Measurements from ENCODE around the gene SEMA4B. TPM values are rescaled to one million over a fixed set of nuclear protein-coding genes. Genes with fewer than 3 reads are reported as not detected.

The SEMA4B gene
- total RNA-seq, 1 experiment from 2014 or later = 50.2 TPM

GRCh38 chr15:90200534-90201129 lies 498 bp upstream of the SEMA4B start (continued):
- TF ChIP-seq, protein P1, sequence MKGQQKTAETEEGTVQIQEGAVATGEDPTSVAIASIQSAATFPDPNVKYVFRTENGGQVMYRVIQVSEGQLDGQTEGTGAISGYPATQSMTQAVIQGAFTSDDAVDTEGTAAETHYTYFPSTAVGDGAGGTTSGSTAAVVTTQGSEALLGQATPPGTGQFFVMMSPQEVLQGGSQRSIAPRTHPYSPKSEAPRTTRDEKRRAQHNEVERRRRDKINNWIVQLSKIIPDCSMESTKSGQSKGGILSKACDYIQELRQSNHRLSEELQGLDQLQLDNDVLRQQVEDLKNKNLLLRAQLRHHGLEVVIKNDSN (CRISPR knock-in tag; IDR thresholded peaks at IDR 0.05) = peak; percentile 78

GRCh38 chr15:90201944-90202375 lies 830 bp downstream of the SEMA4B start:
- Mint-ChIP-seq H3K9me3 (no peaks in the 10 kb centered on the region), H3K27me3 (ENCODE audit: low read depth) (no peaks in the 10 kb centered on the region; the same call in 1 of the 2 replicates), H3K4me3 (peak overlapping the region; percentile 73), H3K36me3 (peaks cover 8% of the 10 kb centered on the region; the same call in 1 of the 2 replicates), H3K4me1 (peaks cover 20% of the 10 kb centered on the region), H3K27ac (no peak overlapping the region)
- TF ChIP-seq ARID4B (CRISPR knock-in tag; IDR thresholded peaks at IDR 0.05; ENCODE audit: borderline replicate concordance) (0 out of 2 replicates have a peak, but pooled peaks have one; percentile 16), PRDM15 (CRISPR knock-in tag; IDR thresholded peaks at IDR 0.05) (peak; percentile 85), CBFB (CRISPR knock-in tag; IDR thresholded peaks at IDR 0.05; ENCODE audit: low read depth) (no peak)
- POLR2A ChIA-PET = interaction anchor here (0.7 to 1.8 kb wide), 7 partner anchors 9 to 50 kb away, joined by 3 to 9 read pairs (median 6); partner anchors contain the start of genes CIB1, GDPGP1 and TTLL13
- ATAC-seq (peak; percentile 15), DNase-seq (ENCODE audit: low spot score) (peak; percentile 38)
- CTCF ChIA-PET = interaction anchor here (1.1 to 5.1 kb wide), 12 partner anchors 10 to 118 kb away, joined by 3 to 62 read pairs (median 8); partner anchors contain the start of genes CIB1, GDPGP1 and IDH2

GRCh38 chr15:90202929-90203328 lies 1.8 kb downstream of the SEMA4B start:
- H3K9me3 Mint-ChIP-seq = no peaks in the 10 kb centered on the region
- H3K27me3 Mint-ChIP-seq (ENCODE audit: low read depth) = no peaks in the 10 kb centered on the region; the same call in 1 of the 2 replicates
- H3K36me3 Mint-ChIP-seq = peaks cover 8% of the 10 kb centered on the region; the same call in 1 of the 2 replicates
- POLR2A ChIA-PET = interaction anchor here (0.7 to 0.9 kb wide), 2 partner anchors 10 to 31 kb away, joined by 3 read pairs; partner anchors contain the start of genes CIB1 and GDPGP1
- H3K4me1 Mint-ChIP-seq = peaks cover 20% of the 10 kb centered on the region
- H3K27ac Mint-ChIP-seq = no peak overlapping the region
- H3K4me3 Mint-ChIP-seq = peak overlapping the region; percentile 73
- DNase-seq (ENCODE audit: low spot score) = no peak
- CTCF ChIA-PET = interaction anchor here (0.6 to 5.1 kb wide), 7 partner anchors 12 to 60 kb away, joined by 3 to 62 read pairs (median 22); partner anchors contain the start of genes CIB1 and GDPGP1
- ATAC-seq = no peak
- no peak for TF ChIP-seq PRDM15 (CRISPR knock-in tag; IDR thresholded peaks at IDR 0.05)
- TF ChIP-seq RELA (CRISPR knock-in tag; IDR thresholded peaks at IDR 0.05; ENCODE audit: borderline replicate concordance) = no peak
- no peak for TF ChIP-seq E2F1 (CRISPR knock-in tag; IDR thresholded peaks at IDR 0.05)
- TF ChIP-seq, protein P1 (CRISPR knock-in tag; IDR thresholded peaks at IDR 0.05) = no peak
- no peak for TF ChIP-seq ATF1 (CRISPR knock-in tag; IDR thresholded peaks at IDR 0.05)
- TF ChIP-seq ZNF281 (CRISPR knock-in tag; IDR thresholded peaks at IDR 0.05) = no peak
- TF ChIP-seq NFATC4 (CRISPR knock-in tag; IDR thresholded peaks at IDR 0.05) = no peak
- TF ChIP-seq JUN (CRISPR knock-in tag; IDR thresholded peaks at IDR 0.05) = no peak
- TF ChIP-seq CREB1 (CRISPR knock-in tag; IDR thresholded peaks at IDR 0.05) = no peak

Data from WTC11 (cell line).